ENCODE measurements around the gene CMIP. TPM values are rescaled to one million over a fixed set of nuclear protein-coding genes. Genes with fewer than 3 reads are reported as not detected.

The CMIP gene
- polyA plus RNA-seq, 3 donors from 2014 or later = 0.53 to 1.7 TPM; not detected in 1

GRCh38 chr16:81431554-81432353, 12.9 kb upstream of the CMIP start:
- H3K36me3 Mint-ChIP-seq = no peaks in the 10 kb centered on the region
- H3K9me3 Mint-ChIP-seq = no peaks in the 10 kb centered on the region
- H3K27ac Mint-ChIP-seq = peak overlapping the region in 2 of 6 donors; percentile 66 to 67
- DNase-seq = no peak
- no peak overlapping the region for H3K4me3 Mint-ChIP-seq
- peaks cover 0 to 3% (median 2%) of the 10 kb centered on the region in 3 donors for H3K27me3 Mint-ChIP-seq (ENCODE audit: low read depth in 3 of 3)
- H3K4me1 Mint-ChIP-seq = peaks cover 13 to 14% of the 10 kb centered on the region in 2 donors

DNA sequence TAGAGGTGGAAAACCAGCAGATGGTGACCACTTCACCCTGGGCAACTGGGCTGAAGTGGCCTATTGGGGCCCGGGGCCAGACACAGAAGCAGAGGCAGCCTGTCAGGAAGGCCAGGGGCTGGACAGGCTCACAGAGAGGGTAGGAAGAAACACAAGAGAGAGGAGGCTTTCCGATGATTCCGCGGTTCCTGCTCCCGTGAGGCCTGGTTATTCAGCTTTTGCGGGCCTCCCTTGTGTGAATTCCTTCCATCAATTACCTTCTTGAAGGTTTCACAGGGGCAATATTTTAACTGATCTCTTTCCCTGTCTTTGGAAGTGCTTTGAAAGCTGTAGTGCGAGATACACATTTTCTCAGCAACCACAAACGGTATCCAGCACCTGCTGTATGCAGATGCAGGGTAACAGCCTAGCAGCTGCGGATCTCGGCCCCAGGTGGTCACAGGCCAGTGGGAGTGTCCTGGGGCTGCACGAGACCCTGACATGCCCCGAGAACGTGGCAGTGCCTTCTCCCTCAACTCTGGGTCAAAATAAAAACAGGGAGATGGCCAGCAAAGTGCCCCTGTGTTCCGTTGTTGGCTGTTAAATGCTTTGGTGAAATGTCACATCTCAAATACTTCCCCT, 11.6 kb upstream of the CMIP start:
- Mint-ChIP-seq H3K36me3 (no peaks in the 10 kb centered on the region), H3K4me1 (peaks cover 13 to 15% of the 10 kb centered on the region in 2 donors), H3K27ac (peak overlapping the region in 2 of 6 donors; percentile 37 to 74), H3K27me3 (ENCODE audit: low read depth in 3 of 3) (peaks cover 0 to 3% (median 2%) of the 10 kb centered on the region in 3 donors), H3K9me3 (no peaks in the 10 kb centered on the region), H3K4me3 (no peak overlapping the region)
- no peak for DNase-seq

DNA sequence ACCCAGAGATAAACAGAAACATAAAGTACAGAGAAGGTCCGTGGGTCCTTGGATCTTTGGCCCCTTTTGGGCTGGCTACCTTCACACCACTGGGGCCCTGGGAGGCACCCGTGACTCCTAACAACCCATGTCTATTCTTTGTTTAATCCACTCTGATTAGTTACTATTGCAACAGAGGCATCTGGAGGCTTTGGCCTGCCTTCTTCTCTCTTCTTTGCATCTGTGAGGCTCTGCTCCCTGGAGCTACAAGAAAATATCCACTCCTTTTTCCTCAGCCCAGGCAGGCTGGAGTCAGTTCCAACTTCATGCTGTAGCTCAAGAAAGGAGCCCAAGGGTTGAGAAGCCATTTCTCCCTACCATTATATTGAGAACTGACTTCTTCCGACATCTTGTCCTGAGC, 9.5 kb upstream of the CMIP start:
- H3K36me3 Mint-ChIP-seq = no peaks in the 10 kb centered on the region
- no peak for DNase-seq
- H3K27me3 Mint-ChIP-seq (ENCODE audit: low read depth in 3 of 3) = peaks cover 4 to 6% (median 5%) of the 10 kb centered on the region in 3 donors
- H3K4me3 Mint-ChIP-seq = no peak overlapping the region
- H3K4me1 Mint-ChIP-seq = peaks cover 21 to 26% of the 10 kb centered on the region in 2 donors
- H3K9me3 Mint-ChIP-seq = no peaks in the 10 kb centered on the region
- peak overlapping the region in 3 of 6 donors; percentile 62 to 98 (median 76) for H3K27ac Mint-ChIP-seq

DNA sequence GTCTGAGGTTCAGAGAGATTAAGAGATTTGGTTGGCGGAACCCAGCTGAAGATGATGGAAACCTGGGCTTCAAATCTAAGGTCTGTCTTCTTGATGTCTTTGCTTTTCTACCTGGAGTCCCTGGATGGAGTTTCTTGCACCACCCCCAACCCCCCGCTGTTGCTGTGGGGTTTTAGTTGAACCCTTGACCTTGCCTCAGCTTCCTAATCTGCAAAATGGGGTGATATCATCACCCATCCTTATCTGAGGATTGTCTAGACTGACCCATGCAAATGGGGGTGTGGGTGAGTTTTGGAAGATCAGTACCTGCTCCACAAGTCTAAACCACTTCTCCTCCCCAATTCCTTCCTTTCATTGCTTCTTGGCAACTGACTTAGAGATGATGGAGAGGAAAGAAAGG, 9.0 kb upstream of the CMIP start:
- peaks cover 4 to 6% (median 5%) of the 10 kb centered on the region in 3 donors for H3K27me3 Mint-ChIP-seq (ENCODE audit: low read depth in 3 of 3)
- H3K9me3 Mint-ChIP-seq = no peaks in the 10 kb centered on the region
- peaks cover 21 to 26% of the 10 kb centered on the region in 2 donors for H3K4me1 Mint-ChIP-seq
- H3K36me3 Mint-ChIP-seq = no peaks in the 10 kb centered on the region
- H3K4me3 Mint-ChIP-seq = no peak overlapping the region
- DNase-seq = no peak
- H3K27ac Mint-ChIP-seq = peak overlapping the region in 4 of 6 donors; percentile 33 to 98 (median 69)

DNA sequence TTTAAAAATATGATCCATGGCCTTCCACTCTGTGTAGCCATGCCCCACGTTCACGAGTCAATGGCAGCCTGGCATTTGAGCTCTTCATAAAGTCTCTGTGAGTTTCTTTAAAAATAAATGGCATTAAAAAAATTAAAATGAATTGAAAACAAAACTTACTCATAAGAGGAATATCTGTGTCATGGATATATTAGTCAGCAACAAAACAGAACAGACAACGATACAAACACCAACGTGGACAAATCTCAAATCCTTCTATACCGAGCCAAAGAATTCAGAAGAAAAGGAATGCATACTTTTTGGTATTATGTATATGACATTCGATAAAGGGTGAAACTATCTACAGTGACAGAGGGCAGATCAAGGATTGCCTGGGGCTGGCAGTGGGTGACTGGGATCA, 8.2 kb upstream of the CMIP start:
- H3K4me3 Mint-ChIP-seq = no peak overlapping the region
- H3K36me3 Mint-ChIP-seq = no peaks in the 10 kb centered on the region
- H3K4me1 Mint-ChIP-seq = peaks cover 21 to 26% of the 10 kb centered on the region in 2 donors
- H3K27ac Mint-ChIP-seq = peak overlapping the region in 5 of 6 donors; percentile 7 to 98 (median 93)
- H3K27me3 Mint-ChIP-seq (ENCODE audit: low read depth in 3 of 3) = peaks cover 3 to 6% (median 4%) of the 10 kb centered on the region in 3 donors
- no peak for DNase-seq
- H3K9me3 Mint-ChIP-seq = no peaks in the 10 kb centered on the region

- peaks cover 31 to 36% of the 10 kb centered on the region in 2 donors for H3K4me1 Mint-ChIP-seq
- no peaks in the 10 kb centered on the region for H3K9me3 Mint-ChIP-seq
- peaks cover 7 to 10% (median 8%) of the 10 kb centered on the region in 3 donors for H3K27me3 Mint-ChIP-seq (ENCODE audit: low read depth in 3 of 3)
- peak overlapping the region; percentile 74 to 98 (median 94) for H3K27ac Mint-ChIP-seq
- no peaks in the 10 kb centered on the region for H3K36me3 Mint-ChIP-seq
- H3K4me3 Mint-ChIP-seq = peak overlapping the region in 2 of 5 donors; percentile 50 to 74
- no peak for DNase-seq
These were observed 6.7 kb upstream of the CMIP start for GRCh38 chr16:81437865-81438264.

DNA sequence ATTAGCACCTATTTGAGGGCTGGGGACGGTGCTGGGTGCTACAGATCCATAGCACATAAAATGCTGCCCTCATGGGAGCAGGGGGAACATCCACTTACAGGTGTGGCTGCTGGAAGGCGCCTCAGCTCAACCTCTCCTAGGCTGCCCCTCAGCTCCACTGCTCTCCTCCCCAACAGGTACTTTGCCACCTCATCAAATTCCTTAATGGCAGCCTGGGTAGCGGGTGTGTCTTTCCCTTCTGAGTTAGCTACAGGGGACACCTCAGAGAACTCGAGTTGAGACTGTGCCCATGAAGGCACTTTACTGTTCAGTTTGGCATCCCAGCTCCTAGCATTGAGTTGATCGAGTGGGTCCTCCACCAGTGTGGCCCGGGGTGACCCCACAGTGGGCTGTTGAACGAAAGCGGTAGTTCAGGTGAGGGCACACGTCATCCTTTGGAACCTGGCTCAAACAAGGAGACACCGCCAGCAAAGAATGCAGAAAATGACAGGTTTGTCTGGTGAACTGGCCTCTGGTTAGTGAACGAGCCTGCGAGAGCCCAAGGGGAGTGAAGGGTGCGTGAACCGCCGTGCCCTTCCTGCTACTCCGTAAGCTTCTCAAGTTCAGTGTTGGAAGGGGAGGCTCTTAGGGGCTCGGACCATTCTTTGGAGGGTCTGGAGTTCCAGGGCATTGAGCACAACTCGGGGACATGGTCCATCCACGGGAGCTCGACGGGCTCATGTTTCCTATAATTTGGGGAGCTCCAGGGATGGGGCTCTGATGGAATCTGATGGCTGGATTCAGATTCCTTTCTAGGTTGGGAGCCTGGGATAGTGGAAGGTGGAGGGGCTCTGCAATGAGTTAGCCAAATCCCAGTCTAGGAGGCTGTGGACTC, 3.5 kb upstream of the CMIP start:
- Mint-ChIP-seq H3K27me3 (ENCODE audit: low read depth in 3 of 3) (peaks cover 26 to 30% (median 29%) of the 10 kb centered on the region in 3 donors), H3K27ac (peak overlapping the region; percentile 89 to 99 (median 98)), H3K36me3 (no peaks in the 10 kb centered on the region), H3K9me3 (no peaks in the 10 kb centered on the region), H3K4me1 (peaks cover 45 to 51% of the 10 kb centered on the region in 2 donors), H3K4me3 (no peak overlapping the region)
- no peak for DNase-seq

DNA sequence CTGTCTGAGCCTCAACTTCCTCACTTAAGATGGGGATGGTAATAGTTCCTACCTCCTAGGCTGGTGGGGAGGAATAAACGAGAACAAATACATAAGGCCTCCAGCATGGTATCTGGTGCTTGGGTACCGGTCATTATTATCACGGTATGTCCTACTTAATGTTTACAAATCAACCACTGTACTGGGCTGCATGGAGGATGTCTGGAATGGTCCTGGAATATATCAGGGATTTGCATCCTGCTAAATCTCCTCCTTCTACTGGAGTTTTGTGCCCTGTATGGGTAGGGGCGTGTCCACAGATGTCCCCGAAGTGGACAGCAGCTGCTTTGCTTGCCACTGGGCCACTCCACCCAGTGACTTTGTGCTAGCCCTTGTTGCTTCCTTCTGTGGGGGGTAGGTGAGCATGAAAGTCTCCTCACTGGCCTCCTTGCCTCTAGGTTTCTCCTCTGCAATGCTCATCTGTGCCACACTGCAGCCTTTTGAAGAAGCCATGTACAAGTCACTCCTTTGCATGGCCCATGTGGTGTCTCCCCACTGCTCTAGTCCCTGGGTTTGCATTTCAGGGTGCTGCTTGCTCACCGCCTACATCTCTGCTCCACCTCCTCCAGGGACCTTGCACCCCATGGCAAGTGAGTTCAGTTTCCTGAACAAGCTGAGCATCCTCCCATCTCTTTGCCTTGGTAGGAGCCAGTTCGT, 2.2 kb upstream of the CMIP start:
- Mint-ChIP-seq H3K27ac (peak overlapping the region; percentile 89 to 99 (median 98)), H3K27me3 (ENCODE audit: low read depth in 3 of 3) (peaks cover 30 to 38% (median 35%) of the 10 kb centered on the region in 3 donors), H3K4me1 (peaks cover 56 to 62% of the 10 kb centered on the region in 2 donors), H3K4me3 (peak overlapping the region; percentile 54 to 85 (median 76)), H3K9me3 (no peaks in the 10 kb centered on the region), H3K36me3 (no peaks in the 10 kb centered on the region)
- DNase-seq = no peak

DNA sequence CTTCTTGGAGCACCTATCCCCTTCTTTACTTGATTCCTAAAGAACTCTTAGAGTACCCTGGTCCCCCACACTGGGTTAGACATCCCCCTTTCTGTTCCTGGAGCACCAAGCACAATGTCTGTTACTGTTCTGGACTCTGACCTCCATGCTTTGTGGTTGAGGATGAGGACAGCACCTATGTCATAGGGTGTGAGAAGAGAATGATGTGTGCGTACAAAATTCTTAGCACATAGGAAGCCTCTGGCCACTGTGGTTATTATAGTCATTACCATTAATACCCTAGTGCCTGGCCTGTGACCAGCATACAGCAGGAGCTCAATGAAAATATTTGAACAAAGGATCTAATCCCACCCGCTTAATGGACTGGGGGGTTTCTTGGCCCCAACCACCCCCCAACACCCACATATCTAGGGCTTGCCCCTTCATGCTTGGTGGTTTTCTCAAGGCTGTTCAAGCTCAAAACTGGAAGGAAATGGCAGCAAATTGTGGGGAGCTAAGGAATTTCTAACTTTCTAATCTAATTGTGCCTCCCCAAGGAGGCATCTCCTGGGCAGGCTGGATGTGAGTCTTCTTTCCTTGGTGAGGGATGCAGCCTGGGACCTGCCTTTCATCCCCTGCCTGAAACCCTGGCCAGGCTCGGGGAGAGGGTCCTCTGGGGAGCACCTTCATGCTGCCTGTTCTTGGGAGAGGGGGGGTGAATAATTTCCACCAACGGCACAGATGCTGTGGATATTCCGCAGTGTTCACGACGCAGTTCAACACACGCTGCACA, 1.5 kb upstream of the CMIP start:
- peaks cover 56 to 62% of the 10 kb centered on the region in 2 donors for H3K4me1 Mint-ChIP-seq
- peak; percentile 84 to 86 (median 86) for DNase-seq
- H3K36me3 Mint-ChIP-seq = no peaks in the 10 kb centered on the region
- H3K27me3 Mint-ChIP-seq (ENCODE audit: low read depth in 3 of 3) = peaks cover 30 to 38% (median 35%) of the 10 kb centered on the region in 3 donors
- peak overlapping the region; percentile 54 to 85 (median 76) for H3K4me3 Mint-ChIP-seq
- H3K27ac Mint-ChIP-seq = peak overlapping the region; percentile 89 to 99 (median 98)
- no peaks in the 10 kb centered on the region for H3K9me3 Mint-ChIP-seq

DNA sequence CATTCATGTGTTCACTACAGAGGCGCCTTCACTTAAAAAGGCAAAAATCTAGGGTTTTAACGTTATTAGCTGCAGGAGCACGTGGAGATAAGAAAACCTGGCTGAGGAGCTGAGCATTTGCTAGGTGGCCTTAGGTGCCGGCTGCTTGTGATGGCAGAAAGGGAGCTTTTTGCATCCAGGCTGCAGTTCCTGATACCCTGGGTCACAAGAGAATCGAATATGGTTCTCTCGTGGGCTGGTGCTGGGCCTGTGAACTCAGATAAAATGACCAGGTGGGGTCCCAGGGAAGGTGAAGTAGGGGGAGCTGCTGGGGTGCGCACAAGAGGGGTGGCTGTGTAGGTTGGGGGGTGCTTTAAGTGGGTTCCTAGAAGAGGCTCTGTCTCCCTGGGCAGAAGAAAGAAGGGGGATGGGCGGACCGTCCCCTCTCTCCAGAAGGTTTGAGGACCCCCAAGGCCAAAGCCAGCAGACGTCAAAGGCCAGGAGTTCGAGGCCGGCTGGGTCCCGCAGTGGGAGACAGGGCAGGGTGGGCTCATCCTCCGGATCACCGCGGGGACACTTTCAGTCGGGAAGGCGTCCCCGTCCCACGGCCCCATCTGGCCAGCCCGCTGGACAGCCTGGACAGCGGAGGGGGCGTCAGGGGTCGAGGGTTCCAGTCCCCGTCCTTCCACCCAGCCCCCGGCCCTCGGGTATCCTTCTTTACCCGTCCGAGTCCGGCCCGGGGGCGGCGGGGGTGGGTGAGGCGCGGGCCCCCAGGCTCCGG, 740 bp upstream of the CMIP start:
- no peaks in the 10 kb centered on the region for H3K36me3 Mint-ChIP-seq

GRCh38 chr16:81445143-81445961, 744 bp downstream of the CMIP start:
- DNase-seq = peak; percentile 40 to 60 (median 50)
- Mint-ChIP-seq H3K4me1 (peaks cover 64 to 67% of the 10 kb centered on the region in 2 donors), H3K4me3 (peak overlapping the region; percentile 90 to 96 (median 93)), H3K9me3 (no peaks in the 10 kb centered on the region), H3K36me3 (peaks cover 0 to 1% (median 0%) of the 10 kb centered on the region in 3 donors), H3K27ac (peak overlapping the region; percentile 88 to 98 (median 94)), H3K27me3 (ENCODE audit: low read depth in 3 of 3) (peaks cover 26 to 35% (median 32%) of the 10 kb centered on the region in 3 donors)

More for the DNA sequence above, 740 bp upstream of the CMIP start:
- H3K27ac Mint-ChIP-seq = peak overlapping the region; percentile 89 to 99 (median 98)
- H3K9me3 Mint-ChIP-seq = no peaks in the 10 kb centered on the region
- DNase-seq = no peak
- H3K27me3 Mint-ChIP-seq (ENCODE audit: low read depth in 3 of 3) = peaks cover 28 to 38% (median 32%) of the 10 kb centered on the region in 3 donors
- peaks cover 55 to 62% of the 10 kb centered on the region in 2 donors for H3K4me1 Mint-ChIP-seq
- H3K4me3 Mint-ChIP-seq = peak overlapping the region; percentile 54 to 85 (median 76)
